UCSD-AML1 (cell line): ENCODE results near the gene TINCR.
A peak's percentile ranks its signal among the peaks of the same experiment; 100 is the strongest.
"Not testable (repeated sequence)": the region's sequence is repeated elsewhere in the genome, so short reads cannot be mapped to it uniquely, and the experiment has no call there.

Experiments used
- DNase-seq: peaks from one replicate; lab custom pipeline; 2025; ENCODE audit not compliant: unreplicated experiment; lab: John Stamatoyannopoulos, UW

The TINCR gene

GRCh38 chr19:5561559-5561958 is 6.2 kb downstream of the TINCR start:
- DNase-seq, result no peak

- DNase-seq, result no peak
These were observed 7.6 kb downstream of the TINCR start for GRCh38 chr19:5560156-5560555.

- DNase-seq, result no peak
These were observed 8.0 kb downstream of the TINCR start for GRCh38 chr19:5559804-5560133.

GRCh38 chr19:5558101-5558621 is 9.6 kb downstream of the TINCR start:
- DNase-seq, result no peak

- no peak for DNase-seq
These were observed 10.1 kb downstream of the TINCR start for GRCh38 chr19:5557691-5558090.

- DNase-seq, result no peak
These were observed 12.9 kb downstream of the TINCR start for GRCh38 chr19:5554828-5555227.

GRCh38 chr19:5553892-5554291 is 13.9 kb downstream of the TINCR start:
- no peak for DNase-seq

- peak; percentile 49 for DNase-seq
These were observed 19.9 kb downstream of the TINCR start for GRCh38 chr19:5547881-5548280.

GRCh38 chr19:5545984-5546383 is 21.8 kb downstream of the TINCR start:
- no peak for DNase-seq

GRCh38 chr19:5545051-5545450 is 22.7 kb downstream of the TINCR start:
- DNase-seq, result no peak

- DNase-seq, result no peak
These were observed 25.1 kb downstream of the TINCR start for GRCh38 chr19:5542665-5543064.

- DNase-seq, result no peak
These were observed 26.3 kb downstream of the TINCR start for GRCh38 chr19:5541456-5541855.

- no peak for DNase-seq
These were observed 27.5 kb downstream of the TINCR start for GRCh38 chr19:5540208-5540607.

GRCh38 chr19:5537870-5538269 is 29.9 kb downstream of the TINCR start:
- DNase-seq, result no peak

- DNase-seq, result not testable (repeated sequence)
These were observed 30.7 kb downstream of the TINCR start for GRCh38 chr19:5536982-5537579.

GRCh38 chr19:5536337-5536894 is 31.3 kb downstream of the TINCR start:
- DNase-seq, result no peak

- peak; percentile 15 for DNase-seq
These were observed 32.8 kb downstream of the TINCR start for GRCh38 chr19:5534787-5535586.

GRCh38 chr19:5533257-5533656 is 34.5 kb downstream of the TINCR start:
- no peak for DNase-seq

- DNase-seq, result no peak
These were observed 37.1 kb downstream of the TINCR start for GRCh38 chr19:5530701-5531100.

GRCh38 chr19:5526691-5527090 is 41.1 kb downstream of the TINCR start:
- no peak for DNase-seq

GRCh38 chr19:5524081-5524480 is 43.7 kb downstream of the TINCR start:
- DNase-seq, result no peak

GRCh38 chr19:5522106-5522505 is 45.6 kb downstream of the TINCR start:
- no peak for DNase-seq
